Iris pigment epithelial cell (primary cell): Measurements from ENCODE around the gene COL8A1.
A peak's percentile ranks its signal among the peaks of the same experiment; 100 is the strongest.

ENCODE experiments used
- DNase-seq: peaks from one replicate; pipeline ENCODE4 v3.0.0-alpha.2; 2011; ENCODE audit warnings: low read depth

The COL8A1 gene

GRCh38 chr3:99760031-99760430, 121.6 kb downstream of the COL8A1 start:
- no peak for DNase-seq

GRCh38 chr3:99760629-99761028, 122.2 kb downstream of the COL8A1 start:
- DNase-seq = no peak

GRCh38 chr3:99761415-99762165, 123.2 kb downstream of the COL8A1 start:
- no peak for DNase-seq

GRCh38 chr3:99762901-99763300, 124.5 kb downstream of the COL8A1 start:
- no peak for DNase-seq

- no peak for DNase-seq
These were observed 126.0 kb downstream of the COL8A1 start for GRCh38 chr3:99764377-99764776.

- DNase-seq = peak; percentile 86
These were observed 126.9 kb downstream of the COL8A1 start for GRCh38 chr3:99765042-99765942.

- DNase-seq = peak; percentile 70
These were observed 128.9 kb downstream of the COL8A1 start for GRCh38 chr3:99767291-99767690.

- DNase-seq = peak; percentile 68
These were observed 129.7 kb downstream of the COL8A1 start for GRCh38 chr3:99768126-99768525.

GRCh38 chr3:99768808-99769501, 130.6 kb downstream of the COL8A1 start:
- peak; percentile 45 for DNase-seq

GRCh38 chr3:99772171-99772570, 133.8 kb downstream of the COL8A1 start:
- no peak for DNase-seq

GRCh38 chr3:99772671-99773070, 134.3 kb downstream of the COL8A1 start:
- no peak for DNase-seq

- DNase-seq = peak; percentile 91
These were observed 136.1 kb downstream of the COL8A1 start for GRCh38 chr3:99774467-99774866.

GRCh38 chr3:99776516-99777209, 138.3 kb downstream of the COL8A1 start:
- peak; percentile 53 for DNase-seq

- no peak for DNase-seq
These were observed 138.8 kb downstream of the COL8A1 start for GRCh38 chr3:99777210-99777549.

- DNase-seq = no peak
These were observed 139.3 kb downstream of the COL8A1 start for GRCh38 chr3:99777708-99778107.

GRCh38 chr3:99780749-99781148, 142.4 kb downstream of the COL8A1 start:
- DNase-seq = no peak

GRCh38 chr3:99781761-99782160, 143.4 kb downstream of the COL8A1 start:
- DNase-seq = peak; percentile 62

GRCh38 chr3:99783011-99783573, 144.7 kb downstream of the COL8A1 start:
- peak; percentile 91 for DNase-seq

- peak; percentile 77 for DNase-seq
These were observed 150.8 kb downstream of the COL8A1 start for GRCh38 chr3:99789011-99789721.

- DNase-seq = no peak
These were observed 156.1 kb downstream of the COL8A1 start for GRCh38 chr3:99794485-99794884.

- DNase-seq = no peak
These were observed 157.2 kb downstream of the COL8A1 start for GRCh38 chr3:99795573-99795972.
